Measurements from ENCODE around the gene HECTD1. TPM values are rescaled to one million over a fixed set of nuclear protein-coding genes. Genes with fewer than 3 reads are reported as not detected.

Gene HECTD1
- total RNA-seq, 1 experiment from 2014 or later, result 101 TPM

DNA sequence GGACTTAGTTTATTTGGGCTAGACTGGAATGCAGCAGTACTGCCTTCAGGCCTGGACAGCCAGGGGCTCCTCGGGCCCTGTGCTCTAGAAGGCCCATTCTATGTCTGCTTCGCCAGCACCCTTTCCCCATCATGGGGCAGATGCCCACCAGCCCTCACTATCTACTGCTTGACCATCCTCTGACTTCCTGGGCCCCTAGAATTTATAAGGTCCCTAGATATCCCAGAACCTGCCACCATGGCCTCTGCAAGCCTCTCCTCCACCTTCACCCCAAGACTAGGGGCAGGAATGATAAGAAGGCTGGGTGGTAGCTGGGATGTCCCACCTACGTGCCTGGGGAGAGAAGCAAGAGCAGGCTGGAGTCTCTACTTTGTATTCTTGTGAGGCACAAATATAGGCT lies 122.6 kb downstream of the HECTD1 start:
- H3K36me3 ChIP-seq (ENCODE audit: control insufficient read depth, insufficient read depth, low read length), result no peaks in the 10 kb centered on the region
- ChIA-PET POLR2A (no interaction called here), CTCF (no interaction called here)
- ATAC-seq (no peak), DNase-seq (ENCODE audit: low read depth, low spot score) (no peak)
- H3K27me3 ChIP-seq (ENCODE audit: control insufficient read depth, insufficient read depth, low read length), result no peaks in the 10 kb centered on the region
- H3K4me3 ChIP-seq (ENCODE audit: low read depth in 2 of 2, low read length in 2 of 2), result no peak overlapping the region
- H3K4me1 ChIP-seq (ENCODE audit: control insufficient read depth, insufficient read depth, low read length), result no peaks in the 10 kb centered on the region
- TF ChIP-seq TCF7L2 (IDR thresholded peaks at IDR 0.05; ENCODE audit: low read depth, low read length) (no peak), POLR2AphosphoS5 (IDR thresholded peaks at IDR 0.05; ENCODE audit: low read depth, low read length) (no peak)
- TF ChIP-seq, protein P1, sequence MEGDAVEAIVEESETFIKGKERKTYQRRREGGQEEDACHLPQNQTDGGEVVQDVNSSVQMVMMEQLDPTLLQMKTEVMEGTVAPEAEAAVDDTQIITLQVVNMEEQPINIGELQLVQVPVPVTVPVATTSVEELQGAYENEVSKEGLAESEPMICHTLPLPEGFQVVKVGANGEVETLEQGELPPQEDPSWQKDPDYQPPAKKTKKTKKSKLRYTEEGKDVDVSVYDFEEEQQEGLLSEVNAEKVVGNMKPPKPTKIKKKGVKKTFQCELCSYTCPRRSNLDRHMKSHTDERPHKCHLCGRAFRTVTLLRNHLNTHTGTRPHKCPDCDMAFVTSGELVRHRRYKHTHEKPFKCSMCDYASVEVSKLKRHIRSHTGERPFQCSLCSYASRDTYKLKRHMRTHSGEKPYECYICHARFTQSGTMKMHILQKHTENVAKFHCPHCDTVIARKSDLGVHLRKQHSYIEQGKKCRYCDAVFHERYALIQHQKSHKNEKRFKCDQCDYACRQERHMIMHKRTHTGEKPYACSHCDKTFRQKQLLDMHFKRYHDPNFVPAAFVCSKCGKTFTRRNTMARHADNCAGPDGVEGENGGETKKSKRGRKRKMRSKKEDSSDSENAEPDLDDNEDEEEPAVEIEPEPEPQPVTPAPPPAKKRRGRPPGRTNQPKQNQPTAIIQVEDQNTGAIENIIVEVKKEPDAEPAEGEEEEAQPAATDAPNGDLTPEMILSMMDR (IDR thresholded peaks at IDR 0.05), result no peak
- H3K27ac ChIP-seq (ENCODE audit: low read length), result peak overlapping the region; percentile 7; the same call in 1 of the 2 replicates
- no TSS peak for BruUV-seq (replicated peaks)
- intact Hi-C loops (cut with micrococcal nuclease; ENCODE audit: unreplicated experiment) (no loop called here), in situ Hi-C loops (cut with HindIII; ENCODE audit: low pct_unique_long_range_greater_than_20kb, low sequenced_read_pairs) (no loop called here)
- H3K9me3 ChIP-seq (ENCODE audit: control insufficient read depth, insufficient read depth, low read depth, low read length), result no peaks in the 10 kb centered on the region

DNA sequence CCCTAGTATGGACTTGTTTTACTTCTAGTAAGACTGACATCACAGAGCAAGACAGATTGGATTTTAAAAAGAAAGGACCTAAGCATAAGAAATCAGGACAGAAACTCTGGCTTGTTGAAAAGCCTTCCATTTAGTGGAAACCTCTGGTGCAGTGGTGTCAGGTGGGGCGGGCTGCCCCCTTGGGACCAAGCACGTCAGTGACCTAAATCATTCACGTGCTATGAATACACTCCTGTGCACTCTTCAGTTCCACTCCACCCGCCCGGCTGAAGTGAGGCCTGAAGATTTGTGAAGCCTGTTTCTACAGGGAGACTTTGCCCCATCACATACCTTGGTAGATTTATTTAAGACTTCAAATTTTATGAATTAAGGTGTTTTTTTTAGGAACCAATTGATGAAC lies 123.2 kb downstream of the HECTD1 start:
- Histone ChIP-seq H3K4me3 (ENCODE audit: low read depth in 2 of 2, low read length in 2 of 2) (no peak overlapping the region), H3K4me1 (ENCODE audit: control insufficient read depth, insufficient read depth, low read length) (no peaks in the 10 kb centered on the region), H3K9me3 (ENCODE audit: control insufficient read depth, insufficient read depth, low read depth, low read length) (no peaks in the 10 kb centered on the region), H3K27ac (ENCODE audit: low read length) (peak overlapping the region; percentile 54; the same call in 1 of the 2 replicates), H3K36me3 (ENCODE audit: control insufficient read depth, insufficient read depth, low read length) (no peaks in the 10 kb centered on the region), H3K27me3 (ENCODE audit: control insufficient read depth, insufficient read depth, low read length) (no peaks in the 10 kb centered on the region)
- ChIA-PET POLR2A (no interaction called here), CTCF (no interaction called here)
- no peak for TF ChIP-seq POLR2AphosphoS5 (IDR thresholded peaks at IDR 0.05; ENCODE audit: low read depth, low read length)
- TF ChIP-seq, protein P1 (IDR thresholded peaks at IDR 0.05), result 0 out of 2 replicates have a peak, but pooled peaks have one; percentile 15
- DNase-seq (ENCODE audit: low read depth, low spot score) (no peak), ATAC-seq (no peak)
- BruUV-seq (replicated peaks), result no TSS peak
- intact Hi-C loops (cut with micrococcal nuclease; ENCODE audit: unreplicated experiment), result loop anchor here (5.0 kb wide), 1 partner anchor 102 kb away; no protein-coding TSS in a partner anchor
- in situ Hi-C loops (cut with HindIII; ENCODE audit: low pct_unique_long_range_greater_than_20kb, low sequenced_read_pairs), result no loop called here

DNA sequence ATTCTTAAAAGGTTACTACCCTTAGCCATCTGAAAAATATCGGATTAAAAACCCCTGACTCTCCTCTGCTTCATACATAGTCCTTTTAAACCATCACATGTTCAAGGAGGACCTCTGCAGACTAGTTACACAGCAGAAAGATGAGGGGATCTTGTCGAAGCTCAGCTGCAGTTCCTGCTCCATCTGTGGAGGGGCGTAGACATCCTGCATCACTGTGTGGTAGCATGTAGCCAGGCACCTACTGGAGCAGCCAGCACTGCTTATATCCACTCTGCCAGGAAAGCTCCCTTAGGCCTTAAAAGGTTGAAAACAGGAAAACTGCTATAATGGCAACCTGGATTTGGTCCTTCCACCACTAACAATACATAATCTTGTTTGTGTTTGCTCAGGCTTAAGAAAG lies 123.8 kb downstream of the HECTD1 start:
- BruUV-seq (replicated peaks), result no TSS peak
- Histone ChIP-seq H3K9me3 (ENCODE audit: control insufficient read depth, insufficient read depth, low read depth, low read length) (no peaks in the 10 kb centered on the region), H3K4me3 (ENCODE audit: low read depth in 2 of 2, low read length in 2 of 2) (no peak overlapping the region), H3K27ac (ENCODE audit: low read length) (peak overlapping the region; percentile 54; the same call in 1 of the 2 replicates), H3K27me3 (ENCODE audit: control insufficient read depth, insufficient read depth, low read length) (no peaks in the 10 kb centered on the region), H3K36me3 (ENCODE audit: control insufficient read depth, insufficient read depth, low read length) (no peaks in the 10 kb centered on the region), H3K4me1 (ENCODE audit: control insufficient read depth, insufficient read depth, low read length) (no peaks in the 10 kb centered on the region)
- no peak for DNase-seq (ENCODE audit: low read depth, low spot score)
- in situ Hi-C loops (cut with HindIII; ENCODE audit: low pct_unique_long_range_greater_than_20kb, low sequenced_read_pairs), result no loop called here
- CTCF ChIA-PET, result no interaction called here
- POLR2A ChIA-PET, result no interaction called here
- ATAC-seq, result no peak
- intact Hi-C loops (cut with micrococcal nuclease; ENCODE audit: unreplicated experiment), result loop anchor here (5.0 kb wide), 1 partner anchor 101 kb away; no protein-coding TSS in a partner anchor
- TF ChIP-seq POLR2AphosphoS5 (IDR thresholded peaks at IDR 0.05; ENCODE audit: low read depth, low read length) (no peak), TCF7L2 (IDR thresholded peaks at IDR 0.05; ENCODE audit: low read depth, low read length) (no peak), SIN3A (IDR thresholded peaks at IDR 0.05; ENCODE audit: borderline replicate concordance, insufficient read depth, low read depth, low read length) (no peak)
- TF ChIP-seq, protein P2, sequence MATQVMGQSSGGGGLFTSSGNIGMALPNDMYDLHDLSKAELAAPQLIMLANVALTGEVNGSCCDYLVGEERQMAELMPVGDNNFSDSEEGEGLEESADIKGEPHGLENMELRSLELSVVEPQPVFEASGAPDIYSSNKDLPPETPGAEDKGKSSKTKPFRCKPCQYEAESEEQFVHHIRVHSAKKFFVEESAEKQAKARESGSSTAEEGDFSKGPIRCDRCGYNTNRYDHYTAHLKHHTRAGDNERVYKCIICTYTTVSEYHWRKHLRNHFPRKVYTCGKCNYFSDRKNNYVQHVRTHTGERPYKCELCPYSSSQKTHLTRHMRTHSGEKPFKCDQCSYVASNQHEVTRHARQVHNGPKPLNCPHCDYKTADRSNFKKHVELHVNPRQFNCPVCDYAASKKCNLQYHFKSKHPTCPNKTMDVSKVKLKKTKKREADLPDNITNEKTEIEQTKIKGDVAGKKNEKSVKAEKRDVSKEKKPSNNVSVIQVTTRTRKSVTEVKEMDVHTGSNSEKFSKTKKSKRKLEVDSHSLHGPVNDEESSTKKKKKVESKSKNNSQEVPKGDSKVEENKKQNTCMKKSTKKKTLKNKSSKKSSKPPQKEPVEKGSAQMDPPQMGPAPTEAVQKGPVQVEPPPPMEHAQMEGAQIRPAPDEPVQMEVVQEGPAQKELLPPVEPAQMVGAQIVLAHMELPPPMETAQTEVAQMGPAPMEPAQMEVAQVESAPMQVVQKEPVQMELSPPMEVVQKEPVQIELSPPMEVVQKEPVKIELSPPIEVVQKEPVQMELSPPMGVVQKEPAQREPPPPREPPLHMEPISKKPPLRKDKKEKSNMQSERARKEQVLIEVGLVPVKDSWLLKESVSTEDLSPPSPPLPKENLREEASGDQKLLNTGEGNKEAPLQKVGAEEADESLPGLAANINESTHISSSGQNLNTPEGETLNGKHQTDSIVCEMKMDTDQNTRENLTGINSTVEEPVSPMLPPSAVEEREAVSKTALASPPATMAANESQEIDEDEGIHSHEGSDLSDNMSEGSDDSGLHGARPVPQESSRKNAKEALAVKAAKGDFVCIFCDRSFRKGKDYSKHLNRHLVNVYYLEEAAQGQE (IDR thresholded peaks at IDR 0.05; ENCODE audit: insufficient read depth in 1 of 2, low read depth in 2 of 2, low read length in 1 of 2), result no peak
- TF ChIP-seq, protein P1 (IDR thresholded peaks at IDR 0.05), result no peak

All from Panc1 (cell line).